ENCODE results near the gene KLHL35.

The KLHL35 gene

DNA sequence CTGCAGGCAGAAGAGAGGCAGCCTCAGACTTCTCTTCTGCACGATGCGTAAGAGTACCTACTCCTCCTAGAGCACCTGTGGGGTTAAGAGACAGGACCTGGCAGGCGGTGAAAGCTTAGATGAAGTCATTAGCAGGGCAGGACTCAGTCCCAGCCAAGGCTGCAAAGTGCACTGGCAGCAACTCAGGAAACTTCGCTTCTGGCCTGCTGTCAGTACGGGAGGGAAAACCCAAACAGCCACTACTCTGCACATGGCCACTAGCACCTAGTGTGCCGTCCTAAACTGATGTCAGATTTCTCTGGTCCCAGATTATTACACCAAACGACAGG is 8.8 kb upstream of the KLHL35 start:
- FAIRE-seq = no peak

- no peak for FAIRE-seq
These were observed 8.2 kb upstream of the KLHL35 start for GRCh38 chr11:75440960-75441803.

GRCh38 chr11:75439495-75440120 is 6.6 kb upstream of the KLHL35 start:
- no peak for FAIRE-seq

DNA sequence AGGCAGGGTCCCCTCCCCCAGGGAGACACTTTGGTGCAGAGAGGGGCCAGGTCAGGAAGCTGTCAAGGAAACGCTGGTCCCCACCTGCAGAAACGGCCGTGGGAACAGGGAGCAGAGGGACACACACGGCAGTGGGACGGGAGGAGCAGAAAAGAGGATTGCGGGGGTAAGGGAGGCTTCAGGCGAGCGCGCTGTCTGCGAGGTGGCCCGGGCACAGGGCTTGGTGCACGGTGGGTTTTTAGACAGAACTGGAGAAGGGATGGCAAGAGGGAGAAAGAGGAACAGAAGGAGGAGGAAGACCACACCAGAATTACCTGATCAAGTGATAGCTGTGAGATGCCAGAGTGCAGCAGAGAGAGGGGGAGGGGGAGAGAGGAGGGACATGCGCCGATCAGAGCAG is 6.0 kb upstream of the KLHL35 start:
- FAIRE-seq = no peak

DNA sequence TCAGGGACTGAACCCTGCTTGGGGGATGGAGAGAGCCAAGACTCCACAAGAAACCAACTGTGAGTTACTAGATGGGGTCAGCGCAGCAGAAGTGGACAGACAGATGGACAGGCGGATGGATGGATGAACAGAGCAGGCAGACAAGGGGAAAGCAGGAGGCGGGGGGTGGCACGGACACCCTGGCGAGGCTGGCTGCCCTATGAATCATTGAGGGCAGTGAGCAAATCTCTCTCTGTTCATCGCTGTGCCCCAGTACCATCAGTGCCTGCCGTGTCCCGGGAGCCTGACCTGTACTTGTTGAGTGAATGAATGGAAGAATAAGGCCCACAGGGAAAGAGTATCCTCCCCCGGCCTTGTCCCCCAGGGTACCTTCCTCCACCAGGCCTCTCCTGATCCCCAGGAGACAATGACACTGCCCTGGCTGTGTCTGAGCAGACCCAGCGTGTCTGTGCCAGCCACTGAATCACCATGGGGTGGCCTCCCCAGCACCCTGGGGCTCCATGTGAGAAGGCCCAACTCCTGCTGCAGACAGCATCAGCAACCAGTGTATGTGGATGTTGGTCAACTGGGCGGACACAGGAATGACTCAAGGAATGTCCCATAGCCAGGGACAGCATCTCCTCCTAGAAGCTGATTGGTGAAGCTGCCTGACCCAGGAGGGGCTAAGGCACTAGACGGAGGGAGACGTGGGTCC is 5.1 kb upstream of the KLHL35 start:
- no peak for FAIRE-seq

- no peak for FAIRE-seq
These were observed 3.8 kb upstream of the KLHL35 start for GRCh38 chr11:75436806-75437205.

GRCh38 chr11:75435571-75435925 is 2.5 kb upstream of the KLHL35 start:
- no peak for FAIRE-seq

- FAIRE-seq = no peak
These were observed 2.0 kb upstream of the KLHL35 start for GRCh38 chr11:75434886-75435570.

DNA sequence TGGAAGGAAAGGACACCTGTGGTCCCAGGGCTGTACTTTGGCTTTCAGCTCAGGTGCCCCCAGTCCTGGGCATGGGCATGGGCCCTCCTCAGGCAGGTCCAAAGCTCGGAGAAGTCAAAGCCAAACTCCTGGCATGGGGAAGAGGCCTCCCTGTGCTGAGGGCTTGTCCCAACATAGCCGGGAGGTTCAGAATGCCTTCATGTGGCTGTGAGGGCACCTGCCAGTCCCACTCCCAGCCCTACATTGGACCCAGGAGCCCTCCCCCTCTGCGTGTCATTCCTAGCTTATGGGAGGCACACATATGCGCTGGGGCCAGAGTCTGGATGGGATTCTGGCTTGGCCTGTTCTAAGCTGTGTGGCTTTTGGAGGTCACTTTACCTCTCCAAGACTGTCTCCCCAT is 1.0 kb upstream of the KLHL35 start:
- no peak for FAIRE-seq

DNA sequence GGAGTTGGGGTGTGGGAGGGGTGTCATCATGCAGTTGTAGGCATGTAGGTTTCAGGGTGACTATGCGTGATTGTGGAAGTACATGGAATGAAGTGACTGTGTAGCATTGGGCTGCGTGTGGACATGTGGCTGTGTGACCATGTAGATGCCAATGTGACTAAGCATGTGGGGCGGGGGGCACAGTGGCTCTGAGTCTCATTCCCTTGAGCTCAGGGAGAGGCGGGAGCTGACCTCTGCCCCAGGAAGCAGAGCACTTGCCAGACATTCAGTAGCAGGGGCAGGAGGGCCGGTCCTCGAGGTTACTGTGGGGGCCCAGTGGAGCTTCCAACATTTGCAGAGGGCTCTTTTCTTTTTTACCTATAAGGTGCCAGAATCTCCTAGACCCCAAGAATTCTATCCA is 440 bp upstream of the KLHL35 start:
- FAIRE-seq = no peak

GRCh38 chr11:75431533-75432525 is 1.2 kb downstream of the KLHL35 start:
- no peak for FAIRE-seq

GRCh38 chr11:75430714-75431532 is 2.1 kb downstream of the KLHL35 start:
- no peak for FAIRE-seq

GRCh38 chr11:75429902-75430713 is 2.9 kb downstream of the KLHL35 start:
- FAIRE-seq = no peak

- FAIRE-seq = no peak
These were observed 3.4 kb downstream of the KLHL35 start for GRCh38 chr11:75429641-75429901.

DNA sequence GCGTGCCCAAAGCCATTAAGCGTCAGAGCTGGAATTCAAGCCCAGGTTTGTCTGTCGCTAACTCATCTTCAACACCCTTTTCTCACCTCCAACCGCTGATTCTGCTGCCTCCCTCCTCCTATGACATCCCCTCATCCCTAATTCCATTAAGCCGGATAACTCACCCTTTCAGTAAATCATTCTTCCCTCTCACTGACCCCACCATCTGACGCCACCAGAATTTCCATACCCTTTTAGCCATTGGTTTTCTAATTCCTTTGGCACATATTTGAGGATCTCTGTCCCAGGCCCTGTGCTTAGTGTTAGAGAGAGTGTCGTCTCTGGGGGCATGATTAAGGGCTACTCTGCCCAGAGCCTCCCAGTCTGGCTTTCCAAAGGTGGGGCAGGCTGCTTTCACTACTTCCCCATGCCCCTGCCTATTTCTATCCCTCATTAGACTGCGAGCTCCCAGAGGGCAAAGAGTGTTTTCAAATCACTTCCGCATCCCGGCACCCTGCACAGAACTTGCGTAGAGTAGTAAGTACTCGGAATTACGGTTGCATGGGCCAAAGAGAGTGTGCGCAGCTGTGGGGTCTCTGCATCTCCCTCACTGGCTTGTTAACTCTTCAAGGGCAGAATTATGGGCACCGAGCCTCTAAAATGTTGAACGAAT is 3.9 kb downstream of the KLHL35 start:
- FAIRE-seq = no peak

- peak; percentile 23 for FAIRE-seq
These were observed 4.7 kb downstream of the KLHL35 start for GRCh38 chr11:75428281-75428724.

GRCh38 chr11:75427181-75427580 is 5.8 kb downstream of the KLHL35 start:
- FAIRE-seq = no peak

DNA sequence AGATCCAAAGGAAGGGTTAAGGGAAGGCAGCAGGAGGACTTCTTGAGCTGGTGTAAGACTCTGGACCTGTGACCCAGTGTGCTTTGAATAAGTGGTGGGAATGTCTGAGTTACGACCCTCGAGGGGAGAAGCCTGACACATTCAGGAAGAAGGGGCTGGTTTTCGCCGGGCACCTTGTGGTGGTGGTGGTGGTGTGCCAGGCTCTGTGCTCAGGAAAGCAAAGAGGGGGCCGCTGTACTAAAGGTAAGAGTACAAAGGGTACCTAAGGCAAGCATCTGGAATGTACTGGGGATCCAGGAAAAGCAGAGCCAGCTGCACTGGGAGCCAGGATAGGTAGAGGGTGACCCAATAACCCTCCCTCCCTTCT is 6.3 kb downstream of the KLHL35 start:
- FAIRE-seq = no peak

- no peak for FAIRE-seq
These were observed 7.6 kb downstream of the KLHL35 start for GRCh38 chr11:75425422-75425821.

GRCh38 chr11:75424396-75424795 is 8.6 kb downstream of the KLHL35 start:
- FAIRE-seq = no peak

Measured in endometrium (tissue), 2 donors.